Measurements from ENCODE around the gene APBB2. TPM values are rescaled to one million over a fixed set of nuclear protein-coding genes. Genes with fewer than 3 reads are reported as not detected.

APBB2 gene
- total and polyA plus RNA-seq, 2 experiments from 2014 or later: 35.8 to 74.8 TPM

- Histone ChIP-seq H4K20me1 (replicated peaks; ENCODE audit: insufficient read depth) (no peaks in the 10 kb centered on the region), H3K36me3 (ENCODE audit: insufficient read depth) (peaks cover 26% of the 10 kb centered on the region), H3K4me2 (no peak overlapping the region), H3K27me3 (ENCODE audit: insufficient read depth) (no peaks in the 10 kb centered on the region), H3K27ac (ENCODE audit: low read depth) (no peak overlapping the region), H3K9me2 (ENCODE audit: insufficient read depth) (no peaks in the 10 kb centered on the region), H3F3A (replicated peaks; ENCODE audit: low read depth) (no peaks in the 10 kb centered on the region), H2AFZ (no peak overlapping the region), H3K4me1 (ENCODE audit: insufficient read depth) (no peaks in the 10 kb centered on the region), H3K79me2 (replicated peaks; ENCODE audit: insufficient read depth) (no peaks in the 10 kb centered on the region), H3K4me3 (no peak overlapping the region)
- TF ChIP-seq EZH2 (IDR thresholded peaks at IDR 0.05; ENCODE audit: low read depth, unreplicated experiment) (no peak), CTCF (conservative IDR thresholded peaks at IDR 0.05; ENCODE audit: low read depth in 2 of 2) (no peak), JUNB (IDR thresholded peaks at IDR 0.05; ENCODE audit: unreplicated experiment) (no peak), POLR2AphosphoS5 (IDR thresholded peaks at IDR 0.05; ENCODE audit: low read depth) (no peak), REST (IDR thresholded peaks at IDR 0.05; ENCODE audit: unreplicated experiment) (no peak), CREB1 (CRISPR knock-in tag; IDR thresholded peaks at IDR 0.05; ENCODE audit: low read depth) (no peak), STAT1 (IDR thresholded peaks at IDR 0.05; ENCODE audit: unreplicated experiment) (no peak), NANOG (IDR thresholded peaks at IDR 0.05; ENCODE audit: borderline replicate concordance) (no peak), ZNF462 (CRISPR knock-in tag; IDR thresholded peaks at IDR 0.05) (no peak), ZNF331 (CRISPR knock-in tag; IDR thresholded peaks at IDR 0.05; ENCODE audit: low read depth) (no peak), ETS1 (IDR thresholded peaks at IDR 0.05) (no peak), EZH2phosphoT487 (IDR thresholded peaks at IDR 0.05; ENCODE audit: unreplicated experiment) (no peak), ZNF114 (CRISPR knock-in tag; IDR thresholded peaks at IDR 0.05) (no peak)
- peaks cover 20% of the 10 kb centered on the region for H3K36me3 Mint-ChIP-seq (ENCODE audit: low read depth)
- peaks cover 5% of the 10 kb centered on the region for H3K27me3 Mint-ChIP-seq (ENCODE audit: insufficient read depth, low read depth, poor library complexity)
- ATAC-seq (no peak), DNase-seq (ENCODE audit: low spot score) (peak; percentile 31)
- no peak overlapping the region for H3K27ac Mint-ChIP-seq
- no peaks in the 10 kb centered on the region for H3K4me1 Mint-ChIP-seq
- no peak overlapping the region for H3K4me3 Mint-ChIP-seq
- H3K9me3 Mint-ChIP-seq: peaks cover 39% of the 10 kb centered on the region
These were observed 189.5 kb downstream of the APBB2 start for GRCh38 chr4:41024556-41025491.
